WTC11 (cell line): ENCODE results near the gene NPHS1. TPM values are rescaled to one million over a fixed set of nuclear protein-coding genes. Genes with fewer than 3 reads are reported as not detected.

Source experiments
- ATAC-seq: fragments of 200-7000 bp; cut with Tn5 transposase; 2 replicates; pipeline ENCODE4 v1.10.0; 2021; ENCODE audit warnings: mild to moderate bottlenecking, moderate library complexity
- CTCF ChIA-PET: fragments of 300-600 bp; sonication (Branson Sonifier 250); formaldehyde crosslinking; loops from one replicate; lab custom pipeline; 2021; ENCODE audit warnings: antibody characterized with exemption; lab: Charles Lee
- POLR2A ChIA-PET: fragments of 350-600 bp; sonication (Branson Sonifier 250); formaldehyde crosslinking; loops from one replicate; lab custom pipeline; 2021; ENCODE audit warnings: antibody characterized with exemption; lab: Charles Lee
- DNase-seq: peaks from one replicate; pipeline ENCODE4 v3.0.0; 2021; ENCODE audit warnings: low spot score
- H3K27ac Mint-ChIP-seq: 2 replicates; pipeline ENCODE4 v1.8.0; 2021; ENCODE audit warnings: mixed read lengths
- H3K27me3 Mint-ChIP-seq: 2 replicates; pipeline ENCODE4 v1.8.0; 2021; ENCODE audit warnings: low read depth, mild to moderate bottlenecking, moderate library complexity, mixed read lengths
- H3K36me3 Mint-ChIP-seq: 2 replicates; pipeline ENCODE4 v1.8.0; 2021; ENCODE audit warnings: mixed read lengths
- H3K4me1 Mint-ChIP-seq: 2 replicates; pipeline ENCODE4 v1.8.0; 2022; ENCODE audit warnings: mixed read lengths
- H3K4me3 Mint-ChIP-seq: 2 replicates; pipeline ENCODE4 v1.8.0; 2021; ENCODE audit warnings: mild to moderate bottlenecking, moderate library complexity, mixed read lengths
- H3K9me3 Mint-ChIP-seq: 2 replicates; pipeline ENCODE4 v1.8.0; 2021; ENCODE audit warnings: mixed read lengths
- CREM ChIP-seq: sonication (generic); formaldehyde crosslinking; IDR thresholded peaks from 2 replicates; pipeline ENCODE4 v1.8.1; 2022; ENCODE audit warnings: mild to moderate bottlenecking, missing genetic modification reagents, moderate library complexity
- ELF4 ChIP-seq: sonication (generic); formaldehyde crosslinking; IDR thresholded peaks from 2 replicates; pipeline ENCODE4 v1.8.1; 2022; ENCODE audit warnings: low read depth, mild to moderate bottlenecking, moderate library complexity, missing genetic modification reagents
- ESRRA ChIP-seq: sonication (generic); formaldehyde crosslinking; IDR thresholded peaks from 2 replicates; pipeline ENCODE4 v1.8.1; 2022; ENCODE audit warnings: mild to moderate bottlenecking, missing genetic modification reagents, borderline replicate concordance
- FOXP1 ChIP-seq: sonication (generic); formaldehyde crosslinking; IDR thresholded peaks from 2 replicates; pipeline ENCODE4 v1.8.0; 2022; ENCODE audit warnings: missing genetic modification reagents, mild to moderate bottlenecking, moderate library complexity, borderline replicate concordance
- GTF2I ChIP-seq: fragments of 250-450 bp; sonication (Bioruptor Pico); conservative IDR thresholded peaks from 2 replicates; pipeline ENCODE4 v1.4.0; 2021; ENCODE audit warnings: mild to moderate bottlenecking
- JUN ChIP-seq: sonication (generic); formaldehyde crosslinking; IDR thresholded peaks from 2 replicates; pipeline ENCODE4 v1.8.0; 2023; ENCODE audit warnings: mild to moderate bottlenecking, missing genetic modification reagents
- RELA ChIP-seq: sonication (generic); formaldehyde crosslinking; IDR thresholded peaks from 2 replicates; pipeline ENCODE4 v1.8.1; 2022; ENCODE audit warnings: missing genetic modification reagents, mild to moderate bottlenecking, borderline replicate concordance
- SMAD3 ChIP-seq: sonication (generic); formaldehyde crosslinking; IDR thresholded peaks from 2 replicates; pipeline ENCODE4 v1.8.0; 2022; ENCODE audit warnings: missing genetic modification reagents, mild to moderate bottlenecking, borderline replicate concordance
- SMAD4 ChIP-seq: sonication (generic); formaldehyde crosslinking; IDR thresholded peaks from 2 replicates; pipeline ENCODE4 v1.8.0; 2022; ENCODE audit warnings: mild to moderate bottlenecking, missing genetic modification reagents
- ZNF232 ChIP-seq: sonication (generic); formaldehyde crosslinking; IDR thresholded peaks from 2 replicates; pipeline ENCODE4 v1.8.0; 2022; ENCODE audit warnings: mild to moderate bottlenecking, missing genetic modification reagents
- ZNF263 ChIP-seq: sonication (generic); formaldehyde crosslinking; IDR thresholded peaks from 2 replicates; pipeline ENCODE4 v1.8.1; 2022; ENCODE audit warnings: low read depth, mild to moderate bottlenecking, moderate library complexity, missing genetic modification reagents
- ZNF671 ChIP-seq: fragments of 250-450 bp; sonication (Bioruptor Pico); IDR thresholded peaks from 2 replicates; pipeline ENCODE4 v1.8.0; 2021; ENCODE audit warnings: mild to moderate bottlenecking
- total RNA-seq: library from RNA; stranded (reverse); gene quantifications from 3 replicates; pipeline ENCODE4 v1.2.3, GENCODE V29; 2021
- TF ChIP-seq, protein P1 (sequence below): sonication (generic); formaldehyde crosslinking; IDR thresholded peaks from 2 replicates; pipeline ENCODE4 v1.8.0; 2022; ENCODE audit warnings: mild to moderate bottlenecking, missing genetic modification reagents
- TF ChIP-seq, protein P2 (sequence below): sonication (generic); formaldehyde crosslinking; IDR thresholded peaks from 2 replicates; pipeline ENCODE4 v1.8.1; 2022; ENCODE audit warnings: low read depth, mild to moderate bottlenecking, moderate library complexity, missing genetic modification reagents, borderline replicate concordance
- TF ChIP-seq, protein P3 (sequence below): sonication (generic); formaldehyde crosslinking; IDR thresholded peaks from 2 replicates; pipeline ENCODE4 v1.8.0; 2023; ENCODE audit warnings: missing genetic modification reagents
- TF ChIP-seq, protein P4 (sequence below): fragments of 250-450 bp; sonication (Bioruptor Pico); IDR thresholded peaks from 2 replicates; pipeline ENCODE4 v1.9.0; 2021; ENCODE audit warnings: mild to moderate bottlenecking
- TF ChIP-seq, protein P5 (sequence below): sonication (generic); formaldehyde crosslinking; IDR thresholded peaks from 2 replicates; pipeline ENCODE4 v1.8.0; 2023; ENCODE audit warnings: mild to moderate bottlenecking, missing genetic modification reagents
- TF ChIP-seq, protein P6 (sequence below): fragments of 250-450 bp; sonication (Bioruptor Pico); IDR thresholded peaks from 2 replicates; pipeline ENCODE4 v1.8.0; 2021; ENCODE audit warnings: mild to moderate bottlenecking
- TF ChIP-seq, protein P7 (sequence below): fragments of 250-450 bp; sonication (Bioruptor Pico); IDR thresholded peaks from 2 replicates; pipeline ENCODE4 v2.1.2; 2022; ENCODE audit warnings: mild to moderate bottlenecking, moderate library complexity
- TF ChIP-seq, protein P8 (sequence below): sonication (generic); formaldehyde crosslinking; IDR thresholded peaks from 2 replicates; pipeline ENCODE4 v1.8.0; 2022; ENCODE audit warnings: mild to moderate bottlenecking, missing genetic modification reagents
- TF ChIP-seq, protein P9 (sequence below): fragments of 250-450 bp; sonication (Bioruptor Pico); IDR thresholded peaks from 2 replicates; pipeline ENCODE4 v1.9.0; 2021; ENCODE audit warnings: moderate library complexity, mild to moderate bottlenecking, inconsistent platforms, borderline replicate concordance

NPHS1 gene
- total RNA-seq, 1 experiment from 2014 or later: 0.61 TPM

DNA sequence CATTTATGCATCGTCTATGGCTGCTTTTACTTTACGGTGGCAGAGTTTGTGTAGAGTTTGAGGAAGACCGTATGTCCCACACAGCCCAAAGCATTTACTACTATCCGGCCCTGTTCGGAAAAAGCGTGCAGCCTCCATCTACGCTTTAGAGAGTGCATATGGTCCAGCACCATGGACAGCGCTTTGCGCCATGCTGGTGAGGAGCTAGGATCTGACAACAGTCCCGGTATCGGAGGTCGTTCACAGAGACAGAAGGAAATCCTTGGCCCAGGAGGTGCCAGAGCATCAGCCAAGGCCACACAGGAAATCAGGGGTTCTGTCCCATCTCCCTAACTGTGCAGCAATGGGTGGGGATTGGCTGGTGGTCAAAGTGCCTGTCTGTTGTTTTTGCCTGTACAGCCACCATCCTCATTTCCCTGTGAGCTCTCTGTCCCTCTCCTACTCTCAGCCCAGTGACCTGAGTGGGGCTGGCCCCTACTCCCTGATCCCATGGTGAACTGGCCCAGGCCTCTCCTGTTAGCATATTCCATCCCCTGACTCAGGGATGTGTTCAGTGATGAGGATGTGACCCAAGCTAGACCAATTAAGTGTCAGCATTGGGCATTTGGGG lies 23.5 kb downstream of the NPHS1 start:
- ChIA-PET CTCF (interaction anchor here (0.6 to 2.1 kb wide), 12 partner anchors 9 to 271 kb away, joined by 3 to 18 read pairs (median 4); partner anchors contain the start of gene KIRREL2), POLR2A (interaction anchor here (0.8 to 1.0 kb wide), 2 partner anchors 13 to 51 kb away, joined by 3 read pairs; no protein-coding TSS in a partner anchor)
- no peak overlapping the region for H3K4me3 Mint-ChIP-seq
- H3K27ac Mint-ChIP-seq: no peak overlapping the region
- DNase-seq: peak; percentile 87
- no peaks in the 10 kb centered on the region for H3K9me3 Mint-ChIP-seq
- H3K4me1 Mint-ChIP-seq: no peaks in the 10 kb centered on the region
- H3K27me3 Mint-ChIP-seq: peaks cover 50% of the 10 kb centered on the region
- H3K36me3 Mint-ChIP-seq: no peaks in the 10 kb centered on the region
- peak; percentile 93 for ATAC-seq
- no peak for TF ChIP-seq ZNF671 (CRISPR knock-in tag)
- no peak for TF ChIP-seq GTF2I (CRISPR knock-in tag)
- TF ChIP-seq, protein P1, sequence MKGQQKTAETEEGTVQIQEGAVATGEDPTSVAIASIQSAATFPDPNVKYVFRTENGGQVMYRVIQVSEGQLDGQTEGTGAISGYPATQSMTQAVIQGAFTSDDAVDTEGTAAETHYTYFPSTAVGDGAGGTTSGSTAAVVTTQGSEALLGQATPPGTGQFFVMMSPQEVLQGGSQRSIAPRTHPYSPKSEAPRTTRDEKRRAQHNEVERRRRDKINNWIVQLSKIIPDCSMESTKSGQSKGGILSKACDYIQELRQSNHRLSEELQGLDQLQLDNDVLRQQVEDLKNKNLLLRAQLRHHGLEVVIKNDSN: peak; percentile 80; the same call in 1 of the 2 replicates
- no peak for TF ChIP-seq ELF4 (CRISPR knock-in tag)
- no peak for TF ChIP-seq RELA (CRISPR knock-in tag)
- TF ChIP-seq, protein P2, sequence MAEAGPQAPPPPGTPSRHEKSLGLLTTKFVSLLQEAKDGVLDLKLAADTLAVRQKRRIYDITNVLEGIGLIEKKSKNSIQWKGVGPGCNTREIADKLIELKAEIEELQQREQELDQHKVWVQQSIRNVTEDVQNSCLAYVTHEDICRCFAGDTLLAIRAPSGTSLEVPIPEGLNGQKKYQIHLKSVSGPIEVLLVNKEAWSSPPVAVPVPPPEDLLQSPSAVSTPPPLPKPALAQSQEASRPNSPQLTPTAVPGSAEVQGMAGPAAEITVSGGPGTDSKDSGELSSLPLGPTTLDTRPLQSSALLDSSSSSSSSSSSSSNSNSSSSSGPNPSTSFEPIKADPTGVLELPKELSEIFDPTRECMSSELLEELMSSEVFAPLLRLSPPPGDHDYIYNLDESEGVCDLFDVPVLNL (CRISPR knock-in tag): 0 out of 2 replicates have a peak, but pooled peaks have one; percentile 49
- TF ChIP-seq, protein P3, sequence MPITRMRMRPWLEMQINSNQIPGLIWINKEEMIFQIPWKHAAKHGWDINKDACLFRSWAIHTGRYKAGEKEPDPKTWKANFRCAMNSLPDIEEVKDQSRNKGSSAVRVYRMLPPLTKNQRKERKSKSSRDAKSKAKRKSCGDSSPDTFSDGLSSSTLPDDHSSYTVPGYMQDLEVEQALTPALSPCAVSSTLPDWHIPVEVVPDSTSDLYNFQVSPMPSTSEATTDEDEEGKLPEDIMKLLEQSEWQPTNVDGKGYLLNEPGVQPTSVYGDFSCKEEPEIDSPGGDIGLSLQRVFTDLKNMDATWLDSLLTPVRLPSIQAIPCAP: peak; percentile 89
- TF ChIP-seq ZNF263 (CRISPR knock-in tag): peak; percentile 46; the same call in 1 of the 2 replicates
- TF ChIP-seq, protein P4, sequence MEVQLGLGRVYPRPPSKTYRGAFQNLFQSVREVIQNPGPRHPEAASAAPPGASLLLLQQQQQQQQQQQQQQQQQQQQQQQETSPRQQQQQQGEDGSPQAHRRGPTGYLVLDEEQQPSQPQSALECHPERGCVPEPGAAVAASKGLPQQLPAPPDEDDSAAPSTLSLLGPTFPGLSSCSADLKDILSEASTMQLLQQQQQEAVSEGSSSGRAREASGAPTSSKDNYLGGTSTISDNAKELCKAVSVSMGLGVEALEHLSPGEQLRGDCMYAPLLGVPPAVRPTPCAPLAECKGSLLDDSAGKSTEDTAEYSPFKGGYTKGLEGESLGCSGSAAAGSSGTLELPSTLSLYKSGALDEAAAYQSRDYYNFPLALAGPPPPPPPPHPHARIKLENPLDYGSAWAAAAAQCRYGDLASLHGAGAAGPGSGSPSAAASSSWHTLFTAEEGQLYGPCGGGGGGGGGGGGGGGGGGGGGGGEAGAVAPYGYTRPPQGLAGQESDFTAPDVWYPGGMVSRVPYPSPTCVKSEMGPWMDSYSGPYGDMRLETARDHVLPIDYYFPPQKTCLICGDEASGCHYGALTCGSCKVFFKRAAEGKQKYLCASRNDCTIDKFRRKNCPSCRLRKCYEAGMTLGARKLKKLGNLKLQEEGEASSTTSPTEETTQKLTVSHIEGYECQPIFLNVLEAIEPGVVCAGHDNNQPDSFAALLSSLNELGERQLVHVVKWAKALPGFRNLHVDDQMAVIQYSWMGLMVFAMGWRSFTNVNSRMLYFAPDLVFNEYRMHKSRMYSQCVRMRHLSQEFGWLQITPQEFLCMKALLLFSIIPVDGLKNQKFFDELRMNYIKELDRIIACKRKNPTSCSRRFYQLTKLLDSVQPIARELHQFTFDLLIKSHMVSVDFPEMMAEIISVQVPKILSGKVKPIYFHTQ (CRISPR knock-in tag): no peak
- TF ChIP-seq, protein P5, sequence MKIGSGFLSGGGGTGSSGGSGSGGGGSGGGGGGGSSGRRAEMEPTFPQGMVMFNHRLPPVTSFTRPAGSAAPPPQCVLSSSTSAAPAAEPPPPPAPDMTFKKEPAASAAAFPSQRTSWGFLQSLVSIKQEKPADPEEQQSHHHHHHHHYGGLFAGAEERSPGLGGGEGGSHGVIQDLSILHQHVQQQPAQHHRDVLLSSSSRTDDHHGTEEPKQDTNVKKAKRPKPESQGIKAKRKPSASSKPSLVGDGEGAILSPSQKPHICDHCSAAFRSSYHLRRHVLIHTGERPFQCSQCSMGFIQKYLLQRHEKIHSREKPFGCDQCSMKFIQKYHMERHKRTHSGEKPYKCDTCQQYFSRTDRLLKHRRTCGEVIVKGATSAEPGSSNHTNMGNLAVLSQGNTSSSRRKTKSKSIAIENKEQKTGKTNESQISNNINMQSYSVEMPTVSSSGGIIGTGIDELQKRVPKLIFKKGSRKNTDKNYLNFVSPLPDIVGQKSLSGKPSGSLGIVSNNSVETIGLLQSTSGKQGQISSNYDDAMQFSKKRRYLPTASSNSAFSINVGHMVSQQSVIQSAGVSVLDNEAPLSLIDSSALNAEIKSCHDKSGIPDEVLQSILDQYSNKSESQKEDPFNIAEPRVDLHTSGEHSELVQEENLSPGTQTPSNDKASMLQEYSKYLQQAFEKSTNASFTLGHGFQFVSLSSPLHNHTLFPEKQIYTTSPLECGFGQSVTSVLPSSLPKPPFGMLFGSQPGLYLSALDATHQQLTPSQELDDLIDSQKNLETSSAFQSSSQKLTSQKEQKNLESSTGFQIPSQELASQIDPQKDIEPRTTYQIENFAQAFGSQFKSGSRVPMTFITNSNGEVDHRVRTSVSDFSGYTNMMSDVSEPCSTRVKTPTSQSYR (CRISPR knock-in tag): peak; percentile 81; the same call in 1 of the 2 replicates
- TF ChIP-seq, protein P6, sequence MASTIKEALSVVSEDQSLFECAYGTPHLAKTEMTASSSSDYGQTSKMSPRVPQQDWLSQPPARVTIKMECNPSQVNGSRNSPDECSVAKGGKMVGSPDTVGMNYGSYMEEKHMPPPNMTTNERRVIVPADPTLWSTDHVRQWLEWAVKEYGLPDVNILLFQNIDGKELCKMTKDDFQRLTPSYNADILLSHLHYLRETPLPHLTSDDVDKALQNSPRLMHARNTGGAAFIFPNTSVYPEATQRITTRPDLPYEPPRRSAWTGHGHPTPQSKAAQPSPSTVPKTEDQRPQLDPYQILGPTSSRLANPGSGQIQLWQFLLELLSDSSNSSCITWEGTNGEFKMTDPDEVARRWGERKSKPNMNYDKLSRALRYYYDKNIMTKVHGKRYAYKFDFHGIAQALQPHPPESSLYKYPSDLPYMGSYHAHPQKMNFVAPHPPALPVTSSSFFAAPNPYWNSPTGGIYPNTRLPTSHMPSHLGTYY (CRISPR knock-in tag): no peak
- TF ChIP-seq, protein P7, sequence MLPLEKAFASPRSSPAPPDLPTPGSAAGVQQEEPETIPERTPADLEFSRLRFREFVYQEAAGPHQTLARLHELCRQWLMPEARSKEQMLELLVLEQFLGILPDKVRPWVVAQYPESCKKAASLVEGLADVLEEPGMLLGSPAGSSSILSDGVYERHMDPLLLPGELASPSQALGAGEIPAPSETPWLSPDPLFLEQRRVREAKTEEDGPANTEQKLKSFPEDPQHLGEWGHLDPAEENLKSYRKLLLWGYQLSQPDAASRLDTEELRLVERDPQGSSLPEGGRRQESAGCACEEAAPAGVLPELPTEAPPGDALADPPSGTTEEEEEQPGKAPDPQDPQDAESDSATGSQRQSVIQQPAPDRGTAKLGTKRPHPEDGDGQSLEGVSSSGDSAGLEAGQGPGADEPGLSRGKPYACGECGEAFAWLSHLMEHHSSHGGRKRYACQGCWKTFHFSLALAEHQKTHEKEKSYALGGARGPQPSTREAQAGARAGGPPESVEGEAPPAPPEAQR (CRISPR knock-in tag): no peak
- TF ChIP-seq FOXP1 (CRISPR knock-in tag): peak; percentile 85
- TF ChIP-seq JUN: peak; percentile 95
- TF ChIP-seq SMAD4 (CRISPR knock-in tag): peak; percentile 92
- TF ChIP-seq ZNF232 (CRISPR knock-in tag): peak; percentile 89
- peak; percentile 82; the same call in 1 of the 2 replicates for TF ChIP-seq SMAD3 (CRISPR knock-in tag)
- TF ChIP-seq, protein P8, sequence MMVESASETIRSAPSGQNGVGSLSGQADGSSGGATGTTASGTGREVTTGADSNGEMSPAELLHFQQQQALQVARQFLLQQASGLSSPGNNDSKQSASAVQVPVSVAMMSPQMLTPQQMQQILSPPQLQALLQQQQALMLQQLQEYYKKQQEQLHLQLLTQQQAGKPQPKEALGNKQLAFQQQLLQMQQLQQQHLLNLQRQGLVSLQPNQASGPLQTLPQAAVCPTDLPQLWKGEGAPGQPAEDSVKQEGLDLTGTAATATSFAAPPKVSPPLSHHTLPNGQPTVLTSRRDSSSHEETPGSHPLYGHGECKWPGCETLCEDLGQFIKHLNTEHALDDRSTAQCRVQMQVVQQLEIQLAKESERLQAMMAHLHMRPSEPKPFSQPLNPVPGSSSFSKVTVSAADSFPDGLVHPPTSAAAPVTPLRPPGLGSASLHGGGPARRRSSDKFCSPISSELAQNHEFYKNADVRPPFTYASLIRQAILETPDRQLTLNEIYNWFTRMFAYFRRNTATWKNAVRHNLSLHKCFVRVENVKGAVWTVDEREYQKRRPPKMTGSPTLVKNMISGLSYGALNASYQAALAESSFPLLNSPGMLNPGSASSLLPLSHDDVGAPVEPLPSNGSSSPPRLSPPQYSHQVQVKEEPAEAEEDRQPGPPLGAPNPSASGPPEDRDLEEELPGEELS (CRISPR knock-in tag): peak; percentile 98
- TF ChIP-seq ESRRA: no peak
- TF ChIP-seq CREM (CRISPR knock-in tag): 0 out of 2 replicates have a peak, but pooled peaks have one; percentile 57
- TF ChIP-seq, protein P9, sequence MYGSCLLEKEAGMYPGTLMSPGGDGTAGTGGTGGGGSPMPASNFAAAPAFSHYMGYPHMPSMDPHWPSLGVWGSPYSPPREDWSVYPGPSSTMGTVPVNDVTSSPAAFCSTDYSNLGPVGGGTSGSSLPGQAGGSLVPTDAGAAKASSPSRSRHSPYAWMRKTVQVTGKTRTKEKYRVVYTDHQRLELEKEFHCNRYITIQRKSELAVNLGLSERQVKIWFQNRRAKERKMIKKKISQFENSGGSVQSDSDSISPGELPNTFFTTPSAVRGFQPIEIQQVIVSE (CRISPR knock-in tag): no peak
